Measurements from ENCODE around the gene TNFSF9.
A peak's percentile ranks its signal among the peaks of the same experiment; 100 is the strongest.
"Not testable (repeated sequence)": the region's sequence is repeated elsewhere in the genome, so short reads cannot be mapped to it uniquely, and the experiment has no call there.

TNFSF9 gene

GRCh38 chr19:6508028-6508771, 22.6 kb upstream of the TNFSF9 start:
- not testable (repeated sequence) for DNase-seq (ENCODE audit: low read depth)

GRCh38 chr19:6509118-6509971, 21.5 kb upstream of the TNFSF9 start:
- no peak for DNase-seq (ENCODE audit: low read depth)

DNA sequence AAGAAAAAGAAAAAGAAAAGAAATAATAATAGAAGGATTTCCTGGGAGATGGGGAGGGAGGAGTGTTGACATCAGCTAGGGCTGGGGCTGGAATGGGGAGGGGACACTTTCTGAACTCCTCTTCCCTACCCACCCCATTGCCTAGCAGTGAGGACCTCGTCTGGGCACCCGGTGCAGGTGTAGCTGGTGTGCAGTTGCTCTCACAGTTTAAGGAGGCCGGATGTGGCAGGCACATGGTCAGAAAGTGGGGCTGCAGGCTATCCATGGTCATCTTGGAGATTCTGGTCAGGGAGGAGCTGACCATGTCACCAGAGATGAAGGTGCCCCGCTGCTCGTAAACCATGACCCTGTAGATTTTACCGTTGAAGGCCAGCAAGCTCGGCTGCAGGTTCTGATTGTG, 20.2 kb upstream of the TNFSF9 start:
- DNase-seq (ENCODE audit: low read depth) = no peak

DNA sequence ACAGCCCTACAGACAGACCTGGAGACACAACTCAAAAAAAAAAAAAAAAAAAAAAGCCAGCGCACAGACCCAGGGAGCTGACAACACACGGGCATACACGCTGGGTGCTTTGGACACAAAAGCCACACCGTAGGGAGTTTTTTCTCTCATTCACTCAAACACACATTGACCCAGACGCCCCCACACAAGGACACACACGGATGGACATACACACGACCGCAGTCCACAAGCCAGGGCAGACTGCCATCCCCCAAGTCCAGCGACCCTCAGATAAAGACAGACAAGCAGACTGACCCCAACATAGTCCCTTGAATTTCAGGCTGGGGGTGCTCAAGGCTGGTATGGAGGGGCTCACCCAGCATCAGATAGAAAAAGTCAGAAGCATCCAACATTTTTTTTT, 16.7 kb upstream of the TNFSF9 start:
- DNase-seq (ENCODE audit: low read depth) = no peak

- no peak for DNase-seq (ENCODE audit: low read depth)
These were observed 15.8 kb upstream of the TNFSF9 start for GRCh38 chr19:6514926-6515544.

GRCh38 chr19:6516018-6516658, 14.7 kb upstream of the TNFSF9 start:
- peak; percentile 82 for DNase-seq (ENCODE audit: low read depth)

GRCh38 chr19:6516659-6517291, 14.1 kb upstream of the TNFSF9 start:
- no peak for DNase-seq (ENCODE audit: low read depth)

DNA sequence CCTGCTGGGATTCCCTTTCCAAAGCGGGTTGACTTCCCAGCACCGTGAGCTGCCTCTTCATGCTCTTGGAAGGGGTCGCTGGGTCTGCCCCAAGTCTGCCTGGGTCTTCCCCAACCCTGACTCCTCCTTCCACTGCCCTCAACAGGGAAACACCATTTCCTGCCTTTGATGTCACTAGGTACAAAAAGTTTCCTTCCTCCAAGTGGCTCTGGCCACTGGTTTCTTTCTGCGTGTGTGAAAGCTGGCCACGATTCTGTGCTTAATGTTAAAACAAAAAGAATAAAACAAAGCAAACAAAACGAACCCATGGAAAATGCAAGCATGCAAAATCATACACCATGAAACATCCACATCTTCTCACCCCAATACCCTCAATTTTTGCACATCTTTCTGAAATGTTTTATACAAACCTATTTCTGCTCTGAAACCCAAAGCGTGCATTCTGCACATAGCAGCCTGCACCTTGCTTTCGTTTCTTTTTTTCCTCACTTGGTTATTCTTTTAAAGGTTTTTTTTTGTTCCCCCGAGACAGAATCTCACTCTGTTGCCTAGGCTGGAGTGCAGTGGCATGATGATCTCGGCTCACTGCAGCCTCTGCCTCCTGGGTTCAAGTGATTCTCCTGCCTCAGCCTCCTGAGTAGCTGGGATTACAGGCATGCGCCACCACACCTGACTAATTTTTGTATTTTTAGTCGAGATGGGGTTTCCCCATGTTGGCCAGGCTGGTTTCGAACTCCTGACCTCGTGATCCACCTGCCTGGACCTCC, 12.5 kb upstream of the TNFSF9 start:
- DNase-seq (ENCODE audit: low read depth) = no peak

DNA sequence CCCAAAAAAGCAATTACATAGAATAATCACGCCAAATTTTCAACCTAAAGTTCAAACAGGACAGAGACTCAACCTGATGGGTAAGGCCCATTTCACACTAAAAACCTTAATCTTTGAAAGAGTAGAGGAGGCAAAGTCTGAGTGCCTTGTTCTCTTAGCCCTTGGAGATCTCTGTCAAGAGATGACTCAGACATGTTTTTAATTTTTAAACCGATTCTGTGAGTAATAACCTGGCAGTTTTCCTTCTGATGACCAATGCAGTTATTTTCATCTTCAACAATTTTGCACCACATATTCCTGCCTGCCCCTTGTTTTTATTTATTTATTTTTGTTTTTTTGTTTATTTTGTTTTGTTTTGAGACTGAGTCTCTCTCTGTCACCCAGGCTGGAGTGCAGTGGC, 11.5 kb upstream of the TNFSF9 start:
- DNase-seq (ENCODE audit: low read depth) = peak; percentile 78

GRCh38 chr19:6521718-6522646, 8.8 kb upstream of the TNFSF9 start:
- no peak for DNase-seq (ENCODE audit: low read depth)

DNA sequence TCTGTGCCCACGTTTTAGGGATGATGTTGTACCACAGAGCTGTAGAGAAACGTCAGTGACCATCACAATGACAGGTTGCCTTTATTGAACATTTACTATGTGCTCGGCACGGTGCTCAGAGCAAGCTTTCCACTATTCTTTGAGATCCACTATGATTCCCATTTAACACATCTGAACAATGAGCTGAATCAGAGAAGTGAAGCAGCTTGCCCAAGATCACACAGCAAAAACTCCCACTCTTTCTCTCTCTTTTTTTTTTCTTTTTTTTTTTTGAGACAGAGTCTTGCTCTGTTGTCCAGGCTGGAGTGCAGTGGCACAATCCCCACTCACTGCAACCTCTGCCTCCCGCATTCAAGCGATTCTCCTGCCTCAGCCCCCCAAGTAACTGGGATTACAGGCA, 8.1 kb upstream of the TNFSF9 start:
- DNase-seq (ENCODE audit: low read depth) = no peak

DNA sequence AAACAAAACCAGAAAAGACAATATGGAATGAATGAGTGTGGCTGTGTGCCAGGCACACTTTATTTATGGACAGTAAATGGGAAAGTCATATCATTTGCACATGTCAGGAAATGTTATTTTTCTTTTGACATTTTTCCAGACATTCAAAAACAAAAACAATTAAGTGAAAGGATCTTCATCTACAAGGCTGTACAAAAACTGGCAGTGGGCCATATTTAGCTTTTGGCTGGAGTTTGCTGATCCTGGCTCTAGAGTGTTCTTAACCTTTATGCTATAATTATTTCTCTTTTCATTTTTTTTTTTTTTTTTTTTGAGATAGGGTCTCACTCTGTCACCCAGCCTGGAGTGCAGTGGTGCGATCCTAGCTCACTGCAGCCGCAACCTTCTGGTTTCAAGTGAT, 6.5 kb upstream of the TNFSF9 start:
- DNase-seq (ENCODE audit: low read depth) = no peak

- DNase-seq (ENCODE audit: low read depth) = no peak
These were observed 2.8 kb upstream of the TNFSF9 start for GRCh38 chr19:6527893-6528543.

- DNase-seq (ENCODE audit: low read depth) = no peak
These were observed 2.2 kb upstream of the TNFSF9 start for GRCh38 chr19:6528544-6529121.

DNA sequence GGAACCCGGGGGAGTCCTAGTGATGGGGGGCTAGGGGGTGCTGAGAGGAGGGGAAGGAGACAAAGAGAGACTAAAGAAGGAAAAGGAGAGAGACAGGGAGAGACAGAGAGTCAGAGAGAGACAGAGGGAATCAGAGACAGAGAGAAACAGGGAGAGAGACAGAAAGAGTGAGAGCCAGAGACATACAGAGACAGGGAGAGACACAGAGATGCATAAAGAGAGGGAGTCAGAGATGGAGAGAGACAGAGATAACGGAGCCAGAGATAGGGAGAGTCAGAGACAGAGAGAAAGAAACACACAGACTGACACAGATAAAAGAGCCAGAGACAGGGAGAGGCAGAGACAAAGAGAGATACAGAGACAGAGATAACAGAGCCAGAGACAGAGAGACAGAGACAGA, 1.5 kb upstream of the TNFSF9 start:
- DNase-seq (ENCODE audit: low read depth) = no peak

GRCh38 chr19:6529937-6530385, 865 bp upstream of the TNFSF9 start:
- no peak for DNase-seq (ENCODE audit: low read depth)

DNA sequence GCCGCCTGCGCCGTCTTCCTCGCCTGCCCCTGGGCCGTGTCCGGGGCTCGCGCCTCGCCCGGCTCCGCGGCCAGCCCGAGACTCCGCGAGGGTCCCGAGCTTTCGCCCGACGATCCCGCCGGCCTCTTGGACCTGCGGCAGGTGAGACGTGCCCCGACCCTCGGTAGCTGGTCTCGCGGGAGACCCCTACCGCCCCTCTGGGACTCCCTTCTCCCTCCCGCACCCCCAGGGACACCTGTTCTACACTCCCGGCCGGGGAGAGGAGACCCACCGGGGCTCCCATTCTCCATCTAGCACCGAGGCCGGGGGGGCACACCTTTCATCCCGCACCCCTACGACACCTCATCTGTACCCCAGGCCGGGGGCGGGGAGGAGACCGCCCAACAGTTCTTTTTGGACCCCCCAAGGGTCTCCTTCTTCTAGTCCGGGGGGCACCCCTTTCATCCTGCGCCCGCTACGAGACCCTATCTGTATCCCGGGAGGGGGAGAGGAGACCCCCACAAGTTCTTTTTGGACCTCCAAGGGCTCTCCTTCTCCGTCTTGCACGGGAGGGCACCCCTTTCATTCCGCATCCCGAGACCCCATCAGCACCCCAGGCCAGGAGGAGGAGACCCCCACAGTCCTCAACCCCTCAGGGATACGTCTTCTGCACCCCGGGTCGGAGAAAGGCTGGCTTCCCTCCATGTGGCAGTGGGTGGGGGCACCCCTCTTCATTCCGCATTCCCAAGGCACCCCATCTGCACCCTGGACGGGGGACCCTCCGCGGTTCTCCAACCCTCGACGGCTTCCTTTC, 533 bp downstream of the TNFSF9 start:
- DNase-seq (ENCODE audit: low read depth) = no peak

- DNase-seq (ENCODE audit: low read depth) = no peak
These were observed 1.1 kb downstream of the TNFSF9 start for GRCh38 chr19:6531956-6532243.
